ENCODE measurements around the gene TNFAIP3.
"Not testable (repeated sequence)": the region's sequence is repeated elsewhere in the genome, so short reads cannot be mapped to it uniquely, and the experiment has no call there.

The TNFAIP3 gene

DNA sequence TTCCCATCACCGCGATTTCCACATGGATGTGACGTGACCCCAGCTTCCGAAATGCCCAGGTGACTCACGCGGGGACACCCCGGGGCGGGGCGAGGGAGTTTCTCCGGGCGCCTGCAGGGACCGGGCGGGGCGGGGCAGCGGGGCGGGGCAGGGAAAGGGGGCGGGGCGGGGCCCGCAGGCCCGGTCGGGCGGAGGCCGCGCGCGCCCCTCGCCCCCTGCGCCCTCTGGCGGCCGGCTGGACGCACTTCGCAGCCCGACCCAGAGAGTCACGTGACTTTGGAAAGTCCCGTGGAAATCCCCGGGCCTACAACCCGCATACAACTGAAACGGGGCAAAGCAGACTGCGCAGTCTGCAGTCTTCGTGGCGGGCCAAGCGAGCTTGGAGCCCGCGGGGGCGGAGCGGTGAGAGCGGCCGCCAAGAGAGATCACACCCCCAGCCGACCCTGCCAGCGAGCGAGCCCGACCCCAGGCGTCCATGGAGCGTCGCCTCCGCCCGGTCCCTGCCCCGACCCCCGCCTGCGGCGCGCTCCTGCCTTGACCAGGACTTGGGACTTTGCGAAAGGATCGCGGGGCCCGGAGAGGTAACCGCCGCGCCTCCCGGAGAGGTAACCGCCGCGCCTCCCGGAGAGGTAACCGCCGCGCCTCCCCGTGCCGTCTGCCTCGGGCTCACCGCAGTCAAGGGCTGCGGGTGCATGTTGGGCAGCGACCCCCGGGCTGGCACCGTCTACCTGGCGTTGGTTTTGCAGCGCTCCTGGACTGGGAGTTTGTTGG is at the start of gene TNFAIP3:
Gene TNFAIP3, plus strand, starts transcription at position 346 of the 771 bp plus-strand sequence. CDS start 3,969 bp downstream, outside the sequence.
- in situ Hi-C loops (cut with MboI; ENCODE audit: low sequenced_read_pairs), result loop anchor here (5.0 kb wide), 1 partner anchor 155 kb away; no protein-coding TSS in a partner anchor

DNA sequence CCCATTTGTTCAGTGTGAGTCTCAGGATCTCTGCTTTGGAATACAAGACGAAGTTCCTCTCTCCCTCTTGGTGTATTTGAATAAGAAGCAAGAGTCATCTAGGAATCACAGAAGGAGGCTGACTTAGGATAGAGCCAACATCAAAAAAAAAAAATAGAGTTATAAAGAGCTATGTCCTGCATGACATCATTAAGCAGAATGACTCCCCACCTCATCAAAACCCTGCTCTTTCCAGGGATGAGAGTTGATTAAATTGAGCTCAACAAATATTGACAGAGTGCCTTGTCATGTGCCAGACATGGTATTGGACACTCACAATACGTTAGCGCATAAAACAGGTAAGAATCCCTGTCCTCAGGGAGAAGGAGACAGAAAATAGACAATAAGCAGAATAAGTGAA is 48.6 kb upstream of the TNFAIP3 start:
- in situ Hi-C loops (cut with MboI; ENCODE audit: low sequenced_read_pairs), result no loop called here

DNA sequence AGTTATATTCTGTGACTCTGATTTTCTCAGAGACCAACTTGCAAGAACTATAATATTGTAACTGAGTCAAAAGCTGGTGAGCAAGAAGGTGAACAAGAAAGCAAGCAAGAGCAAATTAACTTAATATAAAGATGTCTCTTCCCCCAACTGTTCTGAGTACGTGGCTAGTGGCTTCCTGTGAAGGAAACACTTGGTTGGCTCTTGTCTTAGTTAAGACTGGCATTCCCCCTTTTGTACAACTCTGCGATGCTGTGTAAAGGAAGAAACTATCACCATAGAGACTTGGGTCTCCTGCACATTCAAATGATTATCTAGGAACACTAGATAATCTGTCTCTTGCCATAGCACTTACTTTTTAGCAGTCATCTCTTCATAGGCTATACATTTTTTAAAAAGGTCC is 47.3 kb upstream of the TNFAIP3 start:
- in situ Hi-C loops (cut with MboI; ENCODE audit: low sequenced_read_pairs), result no loop called here

DNA sequence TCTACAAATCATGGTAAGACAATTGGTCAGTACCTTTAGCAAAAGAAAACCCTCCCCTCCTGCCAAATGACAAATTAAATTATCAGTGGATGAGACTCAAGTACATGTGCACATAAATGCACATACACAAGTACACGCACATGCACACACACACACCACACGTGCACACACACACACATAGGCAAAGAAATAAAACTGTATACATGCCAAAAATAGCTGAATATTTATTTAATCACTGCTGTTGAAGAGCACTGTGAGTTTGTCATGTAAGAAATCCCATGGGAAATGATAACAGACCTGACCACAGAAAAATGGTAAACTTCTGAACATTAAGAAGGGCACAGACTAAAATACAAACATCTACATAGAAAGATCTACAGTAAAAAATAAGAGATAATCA is 46.6 kb upstream of the TNFAIP3 start:
- in situ Hi-C loops (cut with MboI; ENCODE audit: low sequenced_read_pairs), result no loop called here

DNA sequence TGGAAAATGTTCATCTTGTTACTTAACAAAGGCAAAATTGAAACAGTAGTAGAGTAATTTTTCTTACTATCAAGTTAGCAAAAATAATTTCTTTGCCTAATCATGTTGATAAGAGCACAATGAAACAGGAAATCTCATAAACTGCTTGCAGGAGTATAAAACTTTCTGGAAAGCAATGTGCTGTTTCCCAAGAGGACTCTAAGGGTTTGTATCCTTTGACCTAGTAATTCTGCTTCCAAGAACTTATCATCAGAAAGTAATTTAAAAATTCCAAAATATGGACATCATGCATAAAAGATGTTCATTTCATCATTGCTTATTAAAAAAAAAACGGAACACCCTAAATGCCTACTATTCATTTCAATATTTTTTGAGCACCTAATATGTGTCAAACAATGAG is 46.1 kb upstream of the TNFAIP3 start:
- in situ Hi-C loops (cut with MboI; ENCODE audit: low sequenced_read_pairs), result no loop called here

DNA sequence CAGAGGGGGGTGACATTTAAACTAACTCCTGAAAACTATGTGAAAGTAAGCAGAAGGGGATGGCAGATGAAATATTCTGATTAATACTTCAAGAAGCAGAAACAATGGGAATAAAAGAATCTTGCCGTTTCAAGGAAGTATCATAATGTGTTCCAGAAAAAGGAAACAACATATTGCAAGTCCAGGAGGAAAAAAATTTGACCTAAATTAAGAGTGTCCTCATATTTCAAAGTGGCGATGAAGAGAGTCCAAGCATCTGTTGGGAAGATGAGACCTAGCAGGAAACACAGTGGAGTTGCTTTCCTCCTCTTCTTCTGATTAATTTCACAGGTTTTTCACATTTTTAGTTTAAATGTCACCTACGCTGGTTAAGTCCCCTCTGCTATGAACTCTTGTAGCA is 45.6 kb upstream of the TNFAIP3 start:
- in situ Hi-C loops (cut with MboI; ENCODE audit: low sequenced_read_pairs), result no loop called here

DNA sequence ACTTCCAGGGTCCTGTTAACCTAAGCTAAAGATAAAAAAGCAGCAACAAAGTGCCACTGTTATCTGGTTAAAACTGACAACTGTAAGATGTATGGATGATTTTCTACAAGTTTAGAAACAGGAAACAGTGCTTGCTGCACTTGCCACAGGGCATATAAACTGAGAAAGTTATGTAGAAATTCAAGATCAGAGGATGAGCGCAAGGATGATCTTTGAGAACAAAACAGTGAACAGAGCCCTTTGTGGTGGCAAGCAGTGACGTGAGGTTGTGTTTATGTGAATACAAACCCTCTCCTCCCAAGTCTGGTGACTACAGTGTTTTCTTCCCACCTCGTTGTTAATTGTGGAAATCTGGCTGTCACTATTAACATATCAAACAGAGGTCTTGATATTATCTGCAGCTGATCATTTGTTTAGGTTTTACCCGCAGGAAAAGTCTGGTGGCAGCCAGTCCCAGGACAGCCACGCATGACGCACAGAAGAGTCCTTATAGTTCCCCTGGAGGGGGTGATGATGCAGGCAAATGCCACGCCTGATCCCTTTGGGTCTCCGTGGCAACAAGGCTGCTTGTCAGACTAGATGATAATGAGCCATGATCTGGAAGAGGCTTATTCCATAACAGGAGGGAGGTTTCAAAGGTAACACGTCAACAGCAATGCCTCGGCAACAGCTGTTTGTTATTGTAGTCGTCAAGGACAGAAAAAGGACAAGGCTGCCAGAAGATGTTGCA is 43.1 kb upstream of the TNFAIP3 start:
- in situ Hi-C loops (cut with MboI; ENCODE audit: low sequenced_read_pairs), result no loop called here

DNA sequence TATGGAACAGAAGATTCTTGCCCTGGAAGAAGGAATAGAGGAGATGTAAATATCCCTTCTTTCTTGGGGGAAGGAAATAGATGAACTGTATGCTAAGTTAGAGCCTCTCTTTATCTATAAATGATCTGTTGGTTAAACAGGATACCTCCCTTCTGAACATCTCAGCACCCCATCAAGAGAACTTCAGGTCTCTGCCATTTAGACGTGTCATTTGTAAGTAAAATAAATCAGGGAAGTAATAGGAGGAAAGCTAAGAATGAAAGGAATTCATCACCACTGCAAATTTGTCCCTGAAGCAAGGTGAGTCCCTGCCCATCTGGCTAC is 42.5 kb upstream of the TNFAIP3 start:
- in situ Hi-C loops (cut with MboI; ENCODE audit: low sequenced_read_pairs), result no loop called here

DNA sequence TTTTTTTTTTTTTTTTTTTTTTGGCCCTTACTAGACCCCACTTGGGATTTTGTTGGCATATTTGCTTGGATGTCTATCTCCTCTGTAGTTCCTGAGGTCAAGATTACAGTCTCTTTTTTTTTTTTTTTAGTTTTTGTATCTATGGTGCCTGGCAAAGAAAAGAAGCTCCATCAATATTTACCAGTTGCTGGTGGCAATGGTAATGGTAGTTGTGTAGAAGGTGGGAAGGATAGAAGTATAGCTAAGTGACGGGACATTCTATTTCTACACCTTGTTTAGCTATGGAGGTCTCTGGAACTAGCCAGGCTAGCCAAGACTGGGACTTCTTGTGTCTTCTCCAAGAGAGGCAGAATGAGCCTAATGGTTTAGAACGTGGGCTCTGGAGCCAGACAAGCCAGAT is 42.2 kb upstream of the TNFAIP3 start:
- in situ Hi-C loops (cut with MboI; ENCODE audit: low sequenced_read_pairs), result no loop called here

DNA sequence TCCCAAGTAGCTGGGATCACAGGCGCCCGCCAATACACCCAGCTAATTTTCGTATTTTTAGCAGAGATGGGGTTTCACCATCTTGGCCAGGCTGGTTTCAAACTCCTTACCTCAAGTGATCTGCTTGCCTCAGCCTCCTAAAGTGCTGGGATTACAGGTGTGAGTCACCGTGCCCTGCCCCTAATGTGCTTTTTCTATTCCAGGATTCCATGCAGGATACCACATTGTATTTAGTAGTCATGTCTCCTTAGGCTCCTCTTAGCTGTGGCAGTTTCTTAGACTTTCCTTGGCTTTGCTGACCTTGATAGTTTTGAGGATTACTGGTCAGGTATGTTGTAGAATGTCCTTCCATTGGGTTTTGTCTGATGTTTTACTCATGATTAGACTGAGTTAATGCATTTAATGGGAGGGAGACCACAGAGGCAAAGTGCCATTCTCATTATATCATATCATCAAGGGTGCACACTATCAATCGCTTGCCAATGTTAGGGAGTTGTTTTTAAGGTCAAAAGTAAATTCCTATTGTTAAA is 39.6 kb upstream of the TNFAIP3 start:
- in situ Hi-C loops (cut with MboI; ENCODE audit: low sequenced_read_pairs), result no loop called here

DNA sequence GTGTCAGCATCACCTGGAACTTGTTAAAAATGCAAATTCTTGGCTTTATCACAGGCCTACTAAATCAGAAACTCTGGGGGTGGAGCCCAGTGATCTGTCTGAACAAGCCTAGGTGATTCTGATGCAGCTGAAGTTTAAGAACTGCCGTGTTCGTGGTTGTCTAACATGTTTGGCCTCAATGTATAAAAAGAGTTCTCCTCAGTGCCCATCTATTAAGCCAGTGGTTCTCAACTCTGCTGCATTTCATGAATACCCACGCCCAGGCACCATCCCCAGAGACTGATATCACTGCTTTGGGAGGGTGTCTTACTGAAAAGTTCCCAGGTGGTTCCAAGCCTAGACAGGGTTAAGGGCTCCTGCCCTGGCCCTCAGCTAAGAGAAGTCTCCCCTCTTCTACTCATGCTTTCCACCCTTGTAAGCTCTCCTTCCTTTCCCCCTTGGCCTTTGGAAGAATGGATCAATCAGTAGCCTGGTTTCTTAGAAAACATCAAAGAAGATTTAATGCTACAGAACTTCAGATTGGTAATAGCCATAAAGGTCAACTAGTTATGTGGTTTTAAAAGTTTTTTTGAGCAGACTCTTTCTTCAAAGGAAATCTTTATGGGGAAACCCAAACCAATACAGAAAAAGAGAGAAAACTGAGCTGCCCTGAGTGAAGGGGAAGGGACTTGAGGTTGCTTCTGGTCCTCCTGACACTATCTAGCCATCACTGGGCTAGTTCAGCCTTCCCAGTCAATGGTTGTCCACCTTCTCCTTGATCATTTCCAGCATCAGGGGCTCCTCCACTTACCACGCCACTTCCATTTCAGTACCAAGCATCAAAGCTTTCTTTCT is 38.9 kb upstream of the TNFAIP3 start:
- in situ Hi-C loops (cut with MboI; ENCODE audit: low sequenced_read_pairs), result no loop called here

DNA sequence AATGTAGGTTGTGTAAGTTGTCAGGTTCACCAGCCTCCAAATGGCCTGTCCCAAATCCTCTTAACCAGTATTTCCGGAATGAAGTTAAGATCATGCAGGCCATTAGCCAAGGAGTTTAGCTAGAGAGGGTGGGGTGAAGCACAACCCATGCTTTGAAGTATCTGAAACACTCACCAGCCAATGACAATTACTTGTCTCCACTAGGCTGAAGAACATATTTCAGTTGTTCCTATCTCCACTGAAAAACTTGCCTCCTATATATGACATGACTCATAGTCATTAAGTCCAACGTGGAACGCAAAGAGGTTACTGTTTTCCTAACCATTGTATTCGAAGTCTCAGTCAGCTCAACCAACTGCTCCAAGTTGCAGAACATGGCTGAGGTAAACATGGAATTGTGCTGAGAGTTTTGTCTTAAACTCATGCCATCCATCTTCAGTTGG is 37.4 kb upstream of the TNFAIP3 start:
- in situ Hi-C loops (cut with MboI; ENCODE audit: low sequenced_read_pairs), result no loop called here

DNA sequence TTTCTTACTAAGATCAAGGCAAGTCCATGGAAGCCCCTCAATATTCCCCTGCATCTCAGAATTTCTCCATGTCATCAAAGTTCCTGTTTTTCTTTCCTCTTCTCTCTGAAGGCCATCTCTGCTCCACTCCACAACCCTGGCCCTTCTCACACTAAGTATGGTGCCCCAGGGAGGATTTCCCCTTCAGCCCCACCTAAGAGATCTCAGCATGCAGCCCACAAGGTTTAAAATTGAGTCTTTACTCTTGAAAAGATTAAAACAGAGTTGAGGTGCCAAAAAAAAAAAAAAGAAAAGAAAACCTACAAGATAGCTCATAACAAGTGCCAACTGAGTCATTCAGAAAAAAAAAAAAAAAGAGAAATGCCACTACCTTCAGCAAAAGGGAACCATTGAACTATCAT is 36.5 kb upstream of the TNFAIP3 start:
- in situ Hi-C loops (cut with MboI; ENCODE audit: low sequenced_read_pairs), result no loop called here

DNA sequence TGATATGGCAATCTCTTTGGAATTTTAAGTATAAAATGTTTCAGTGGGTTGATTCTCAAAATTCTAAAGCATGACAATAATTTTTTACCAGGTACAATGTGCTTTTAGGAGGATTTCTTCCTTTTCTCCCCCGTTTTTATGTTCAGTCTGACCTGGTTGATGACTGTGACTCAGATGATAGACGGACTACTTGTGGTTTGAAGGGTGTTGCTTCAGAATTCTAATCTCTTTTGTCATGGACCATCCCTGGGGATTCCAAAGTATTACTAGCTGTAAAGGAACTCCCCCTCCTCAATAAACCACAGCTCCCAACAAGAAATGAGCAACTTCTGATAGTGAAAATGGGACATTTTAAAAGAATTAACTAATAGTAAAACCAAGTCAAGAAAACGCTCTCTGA is 34.9 kb upstream of the TNFAIP3 start:
- in situ Hi-C loops (cut with MboI; ENCODE audit: low sequenced_read_pairs), result no loop called here

DNA sequence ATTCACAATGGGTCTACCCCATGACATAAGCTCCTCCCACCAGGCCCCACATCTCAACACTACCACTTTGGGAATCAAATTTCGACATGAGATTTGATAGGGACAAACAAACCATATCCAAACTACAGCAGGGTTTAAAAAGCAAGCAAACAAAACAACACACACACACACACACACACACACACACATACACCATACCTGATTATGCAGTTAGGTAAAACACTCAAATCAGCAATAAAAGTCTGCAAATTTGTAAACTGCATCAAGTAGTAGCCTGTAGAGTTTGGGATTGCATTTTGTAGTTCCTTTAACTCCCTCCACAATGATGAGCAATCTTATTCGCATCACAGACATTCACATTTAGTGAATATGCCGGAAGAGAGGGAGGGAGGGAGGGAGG is 32.6 kb upstream of the TNFAIP3 start:
- in situ Hi-C loops (cut with MboI; ENCODE audit: low sequenced_read_pairs), result no loop called here

DNA sequence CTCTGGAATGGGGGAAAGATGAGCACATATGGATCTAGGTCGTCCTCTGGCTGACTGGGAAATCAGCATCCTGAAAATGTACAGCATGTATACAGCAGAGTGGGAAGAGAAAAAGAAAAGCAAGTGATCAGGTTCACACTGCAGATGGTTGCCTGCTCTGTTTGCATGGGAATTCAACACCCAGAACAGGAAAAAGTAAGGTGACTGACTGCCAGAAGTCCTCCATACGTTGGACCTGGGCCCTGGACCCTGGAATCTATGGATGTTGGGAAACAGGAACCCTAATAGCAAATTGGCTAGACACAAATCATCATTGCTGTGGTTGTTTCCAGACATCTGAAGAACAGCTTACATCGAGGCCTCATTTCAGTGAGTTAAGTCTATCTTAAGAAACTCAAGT is 30.3 kb upstream of the TNFAIP3 start:
- in situ Hi-C loops (cut with MboI; ENCODE audit: low sequenced_read_pairs), result no loop called here

DNA sequence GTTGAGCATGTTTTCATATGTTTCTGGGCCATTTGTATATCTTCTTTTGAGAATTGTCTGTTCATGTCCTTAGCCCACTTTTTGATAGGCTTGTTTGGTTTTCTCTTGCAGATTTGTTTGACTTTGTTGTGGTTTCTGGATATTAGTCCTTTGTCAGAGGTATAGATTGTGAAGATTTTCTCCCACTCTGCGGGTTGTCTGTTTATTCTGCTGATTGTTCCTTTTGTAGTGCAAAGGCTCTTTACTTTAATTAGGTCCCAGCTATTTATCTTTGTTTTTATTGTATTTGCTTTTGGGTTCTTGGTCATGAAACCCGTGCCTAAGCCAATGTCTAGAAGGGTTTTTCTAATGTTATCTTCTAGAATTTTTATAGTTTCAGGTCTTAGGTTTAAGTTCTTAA is 29.0 kb upstream of the TNFAIP3 start:
- in situ Hi-C loops (cut with MboI; ENCODE audit: low sequenced_read_pairs), result not testable (repeated sequence)

DNA sequence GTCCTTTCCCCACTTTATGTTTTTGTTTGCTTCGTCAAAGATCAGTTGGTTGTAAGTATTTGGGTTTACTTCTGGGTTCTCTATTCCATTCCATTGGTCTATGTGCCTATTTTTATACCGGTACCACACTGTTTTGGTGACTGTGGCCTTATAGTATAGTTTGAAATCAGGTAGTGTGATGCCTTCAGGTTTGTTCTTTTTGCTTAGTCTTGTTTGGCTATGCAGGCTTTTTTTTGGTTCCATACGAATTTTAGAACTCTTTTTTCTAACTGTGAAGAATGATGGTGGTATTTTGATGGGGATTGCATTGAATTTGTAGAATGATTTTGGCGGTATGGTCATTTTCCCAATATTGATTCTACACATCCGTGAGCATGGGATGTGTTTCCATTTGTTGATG is 28.5 kb upstream of the TNFAIP3 start:
- in situ Hi-C loops (cut with MboI; ENCODE audit: low sequenced_read_pairs), result not testable (repeated sequence)

DNA sequence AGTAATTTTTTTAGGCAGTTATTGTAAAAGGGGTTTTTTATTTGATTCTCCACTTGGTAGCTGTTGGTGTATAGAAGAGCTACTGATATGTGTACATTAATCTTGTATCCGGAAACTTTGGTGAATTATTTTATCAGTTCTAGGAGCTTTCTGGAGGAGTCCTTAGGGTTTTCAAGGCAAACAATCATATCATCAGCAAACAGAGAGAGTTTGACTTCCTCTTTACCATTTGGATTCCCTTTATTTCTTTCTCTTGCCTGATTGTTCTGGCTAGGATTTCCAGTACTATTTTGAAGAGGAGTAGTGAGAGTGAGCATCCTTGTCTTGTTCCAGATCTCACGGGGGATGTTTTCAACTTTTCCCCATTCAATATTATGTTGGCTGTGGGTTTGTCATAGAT is 28.0 kb upstream of the TNFAIP3 start:
- in situ Hi-C loops (cut with MboI; ENCODE audit: low sequenced_read_pairs), result no loop called here

DNA sequence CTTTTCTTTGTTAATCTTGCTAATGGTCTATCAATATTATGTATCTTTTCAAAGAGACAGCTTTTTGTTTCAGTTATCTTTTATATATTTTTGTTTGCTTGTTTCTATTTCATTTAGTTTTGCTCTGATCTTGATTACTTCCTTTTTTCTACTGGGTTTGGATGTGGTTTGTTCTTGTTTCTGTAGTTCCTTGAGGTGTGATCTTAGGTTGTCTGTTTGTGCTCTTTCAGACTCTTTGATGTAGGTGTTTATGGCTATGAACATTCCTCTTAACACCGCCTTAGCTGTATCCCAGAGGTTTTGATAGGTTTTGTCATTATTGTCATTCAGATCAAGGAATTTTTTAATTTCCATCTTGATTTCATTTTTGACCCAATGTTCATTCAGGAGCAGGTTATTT is 26.8 kb upstream of the TNFAIP3 start:
- in situ Hi-C loops (cut with MboI; ENCODE audit: low sequenced_read_pairs), result no loop called here

DNA sequence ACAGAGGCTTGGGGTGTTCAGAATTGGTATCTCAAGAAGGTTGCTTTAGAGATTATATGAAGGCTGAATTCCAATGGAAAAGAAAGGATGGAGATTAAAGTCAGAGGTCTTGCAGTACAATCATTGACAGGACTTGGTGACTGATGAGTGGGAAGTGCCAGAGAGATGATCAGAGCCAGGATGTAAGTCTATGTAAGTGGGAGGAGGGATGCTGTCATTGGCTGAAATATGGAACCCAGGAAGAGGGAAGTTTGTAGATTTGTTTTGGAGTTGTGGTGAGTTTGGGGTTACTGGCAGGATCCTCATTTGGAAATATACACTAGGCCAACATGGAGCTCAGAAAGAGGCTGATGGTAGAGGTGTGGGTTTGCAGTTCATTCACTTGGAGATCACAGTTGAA is 23.8 kb upstream of the TNFAIP3 start:
- in situ Hi-C loops (cut with MboI; ENCODE audit: low sequenced_read_pairs), result no loop called here

Measured in HL-60/S4 treated with phorbol 12-myristate 13-acetate at 8.2 ng/mL for 4 days and 3 days (cell line).